A549 treated with GW870086 at 1 μM for 4 hours (cell line): ENCODE results near the gene SYNCRIP. TPM values are rescaled to one million over a fixed set of nuclear protein-coding genes. Genes with fewer than 3 reads are reported as not detected.

ENCODE experiments used
- total RNA-seq: library from RNA; stranded (reverse); fragments of 200-300 nt; extraction: Qiagen RNA extraction; gene quantifications from 5 replicates; pipeline ENCODE4 v1.2.3, GENCODE V29; 2022; ENCODE audit warnings: low read depth

SYNCRIP gene
- total RNA-seq: 120 to 141 TPM (median 123 TPM) in 5 replicates

GRCh38 chr6:85642774-85643536 is at the start of gene SYNCRIP:
TSS of gene SYNCRIP (minus strand) at chr6:85642886. CDS start at chr6:85641439, 1,447 bp downstream.

GRCh38 chr6:85593438-85594196 is 49.1 kb downstream of the SYNCRIP start, which contains the start of gene SNX14:
TSS of gene SNX14 (minus strand) at chr6:85593858. CDS start at chr6:85593718, 140 bp downstream.

Other genes starting within 250 kb of the SYNCRIP start
- 19.9 to 36.6 TPM (median 30.3 TPM) in 5 replicates for gene NT5E, start 192.8 kb downstream of the SYNCRIP start, total RNA-seq
- 31.6 to 40.1 TPM (median 36.1 TPM) in 5 replicates for gene SNX14, start 49.0 kb downstream of the SYNCRIP start, total RNA-seq